Heart right ventricle (tissue), 16 donors: ENCODE data around the gene TRAF7. TPM values are rescaled to one million over a fixed set of nuclear protein-coding genes. Genes with fewer than 3 reads are reported as not detected.

Experiments
- ATAC-seq, 8 donors: fragments of 200-7000 bp; cut with Tn5 transposase; one replicate each; pipeline ENCODE4 v1.9.1; 2020; ENCODE audit warnings: mild to moderate bottlenecking in 8 of 8, moderate library complexity in 8 of 8, moderate number of reproducible peaks in 1 of 8
- DNase-seq, 2 donors: peaks; one replicate each; pipeline ENCODE4 v3.0.0-alpha.2; 2020
- H3K27ac ChIP-seq, 10 donors: fragments of 200-600 bp; sonication (generic) in 2 of 10; one replicate each; pipeline versions ENCODE4 v1.5.0 to v1.8.0; 2020 to 2022; ENCODE audit warnings: mild to moderate bottlenecking in 3 of 10
- H3K27me3 ChIP-seq, 7 donors: fragments of 200-600 bp; one replicate each; pipeline ENCODE4 v1.8.0; 2021 to 2022; ENCODE audit warnings: mild to moderate bottlenecking in 2 of 7
- H3K36me3 ChIP-seq, 9 donors: fragments of 200-600 bp; sonication (generic) in 1 of 9; one replicate each; pipeline versions ENCODE4 v1.5.0 to v1.8.0; 2020 to 2022; ENCODE audit warnings: mild to moderate bottlenecking in 2 of 9
- H3K4me1 ChIP-seq, 9 donors: fragments of 200-600 bp; sonication (generic) in 1 of 9; one replicate each; pipeline versions ENCODE4 v1.5.0 to v1.8.0; 2020 to 2022; ENCODE audit warnings: mild to moderate bottlenecking in 4 of 9
- H3K4me3 ChIP-seq, 10 donors: fragments of 200-600 bp; sonication (generic) in 2 of 10; one replicate each; pipeline versions ENCODE4 v1.5.0 to v1.8.0; 2020 to 2022; ENCODE audit warnings: mild to moderate bottlenecking in 7 of 10, moderate library complexity in 2 of 10
- H3K9me3 ChIP-seq, 11 donors: fragments of 200-600 bp in 10 of 11; sonication (generic) in 2 of 11; one replicate each; pipeline versions ENCODE4 v1.5.0 to v1.8.0; 2013 to 2022; ENCODE audit warnings: mild to moderate bottlenecking in 2 of 11, control low read depth in 1 of 11, moderate library complexity in 1 of 11
- WGBS, 2 donors: extraction: QIAGEN DNeasy Blood & Tissue Kit; methylation state at CpG; one replicate each; pipeline ENCODE4 v1.1.7; 2013; ENCODE audit warnings: inconsistent platforms in 1 of 2; 5-methylcytosine and 5-hydroxymethylcytosine counted together
- intact Hi-C, 10 donors: fragments of 100-400 bp; cut with DNase I; formaldehyde crosslinking; loops; one replicate each; pipeline versions ENCODE4 v1.11.1 to v1.14.2; 2022
- polyA plus RNA-seq, 2 donors: library from polyadenylated mRNA; stranded (reverse); fragments of 200-250 nt; gene quantifications; one replicate each; pipeline ENCODE4 v1.2.3, GENCODE V29; 2013
- total RNA-seq, 10 donors: library from RNA; stranded (reverse); fragmentation: NEBNext Ultra II Directional in 3 of 10; extraction: Animal tissue kit (Norgen Biotek cat#: 25700) in 3 of 10; gene quantifications; one replicate each; pipeline versions ENCODE4 v1.2.1 to v1.2.4, GENCODE V29; 2021 to 2023
- TF ChIP-seq, protein P1 (sequence below), 9 donors: fragments of 200-600 bp; sonication (generic) in 2 of 9; IDR thresholded peaks; one replicate each; pipeline versions ENCODE4 v1.5.0 to v1.8.0; 2021 to 2022; ENCODE audit warnings: antibody characterized with exemption in 9 of 9, mild to moderate bottlenecking in 5 of 9, moderate library complexity in 1 of 9
- donor health status: Arrhythmogenic right ventricular cardiomyopathy.
- donor health status: ischemic (EF 13 %, LVEDD 7.1; RV severe dilation, severe dysfunction).
- donor health status: healthy with polysubstance abuse.
- donor health status: DM: no; HTN: yes; CAD: no.
- donor health status: DM: no; HTN: no; CAD: no.
- donor health status: ischemic (EF 25% LVEDD 6.9; RV normal size, moderate dysfunction).
- donor health status: ischemic (EF 25% LVEDD 5.7; RV mildly dilated, moderate dysfunction).
- donor health status: healthy.
- donor health status: DM: yes; HTN: yes; CAD: no.
- donor health status: Ischemic cardiomyopathy.
- donor health status: ischemic (EF 35%, LVEDD 5.7; RV mildly dilated, moderate dysfunction).
- donor health status: nonischemic (EF 11% LVEDD 7.7; RV severe dilation, severe dysfunction).
- donor health status: DM: yes; HTN: yes; CAD: no.
- donor health status: PGD.
- donor health status: ischemic (EF 29% LVEDD 5.4; RV normal size, mild dysfunction).
- donor health status: nonischemic (EF 23%, LVEDD 6.1; RV moderate dilation, normal function).

TRAF7 gene
- total and polyA plus RNA-seq, 12 donors, result 14.6 to 44.9 (median 23.8) TPM

- peaks cover 0 to 28% (median 2%) of the 10 kb centered on the region in 9 donors for H3K36me3 ChIP-seq
- H3K4me1 ChIP-seq, result peaks cover 38 to 87% (median 84%) of the 10 kb centered on the region in 9 donors
- 27 to 32% methylated on average over 25 of the region's 25 CpGs for WGBS, 2 donors
- DNase-seq (no peak), ATAC-seq (no peak)
- peaks cover 0 to 14% (median 0%) of the 10 kb centered on the region in 7 donors for H3K27me3 ChIP-seq
- H3K4me3 ChIP-seq, result peak overlapping the region; percentile 36 to 92 (median 78)
- TF ChIP-seq, protein P1, sequence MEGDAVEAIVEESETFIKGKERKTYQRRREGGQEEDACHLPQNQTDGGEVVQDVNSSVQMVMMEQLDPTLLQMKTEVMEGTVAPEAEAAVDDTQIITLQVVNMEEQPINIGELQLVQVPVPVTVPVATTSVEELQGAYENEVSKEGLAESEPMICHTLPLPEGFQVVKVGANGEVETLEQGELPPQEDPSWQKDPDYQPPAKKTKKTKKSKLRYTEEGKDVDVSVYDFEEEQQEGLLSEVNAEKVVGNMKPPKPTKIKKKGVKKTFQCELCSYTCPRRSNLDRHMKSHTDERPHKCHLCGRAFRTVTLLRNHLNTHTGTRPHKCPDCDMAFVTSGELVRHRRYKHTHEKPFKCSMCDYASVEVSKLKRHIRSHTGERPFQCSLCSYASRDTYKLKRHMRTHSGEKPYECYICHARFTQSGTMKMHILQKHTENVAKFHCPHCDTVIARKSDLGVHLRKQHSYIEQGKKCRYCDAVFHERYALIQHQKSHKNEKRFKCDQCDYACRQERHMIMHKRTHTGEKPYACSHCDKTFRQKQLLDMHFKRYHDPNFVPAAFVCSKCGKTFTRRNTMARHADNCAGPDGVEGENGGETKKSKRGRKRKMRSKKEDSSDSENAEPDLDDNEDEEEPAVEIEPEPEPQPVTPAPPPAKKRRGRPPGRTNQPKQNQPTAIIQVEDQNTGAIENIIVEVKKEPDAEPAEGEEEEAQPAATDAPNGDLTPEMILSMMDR (IDR thresholded peaks at IDR 0.05), result no peak
- no peaks in the 10 kb centered on the region for H3K9me3 ChIP-seq
- peak overlapping the region; percentile 36 to 89 (median 78) for H3K27ac ChIP-seq
- intact Hi-C loops, result loop anchor here in 4 of 10 donors (2.0 to 10.0 kb wide), 4 partner anchors 99 to 352 kb away; partner anchors contain the start of gene ECI1 (in 1 of the 4)
Measured at GRCh38 chr16:2152695-2153506, 2.7 kb upstream of the TRAF7 start.

DNA sequence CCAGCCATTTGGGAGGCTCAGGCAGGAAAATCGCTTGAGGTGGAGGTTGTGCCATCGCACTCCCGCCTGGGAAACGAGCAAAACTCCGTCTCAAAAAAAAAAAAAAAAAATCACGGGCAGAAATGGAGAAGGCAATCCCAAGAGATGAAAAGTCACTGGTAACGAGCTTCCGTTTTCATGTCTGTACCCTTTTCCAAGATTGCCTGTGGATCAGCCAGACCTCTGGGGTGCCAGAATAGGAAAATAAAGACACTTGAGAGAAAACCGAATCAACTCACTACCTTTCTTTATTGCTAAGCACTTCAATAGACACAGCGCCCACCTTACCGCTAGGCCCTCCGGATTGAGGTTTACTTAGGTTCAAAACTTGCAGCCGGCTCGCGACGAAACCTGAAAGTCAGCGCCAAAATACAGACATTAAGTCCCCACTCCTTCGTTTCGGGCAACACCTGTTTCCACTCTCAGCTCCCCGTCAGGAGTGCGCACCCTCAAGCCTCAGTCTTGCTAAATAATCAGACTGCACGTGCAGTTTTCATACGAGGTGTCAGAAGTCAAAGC lies 970 bp upstream of the TRAF7 start:
- no peaks in the 10 kb centered on the region for H3K9me3 ChIP-seq
- intact Hi-C loops, result loop anchor here in 5 of 10 donors (5.0 to 10.0 kb wide), 4 partner anchors 53 to 350 kb away; partner anchors contain the start of genes ECI1 (in 2 of the 5) and MLST8 (in 1 of the 5)
- peaks cover 0 to 29% (median 2%) of the 10 kb centered on the region in 9 donors for H3K36me3 ChIP-seq
- DNase-seq (no peak), ATAC-seq (no peak)
- TF ChIP-seq, protein P1 (IDR thresholded peaks at IDR 0.05), result no peak
- H3K4me3 ChIP-seq, result peak overlapping the region; percentile 53 to 92 (median 78)
- 2 to 6% methylated on average over 23 of the region's 23 CpGs for WGBS, 2 donors
- H3K27ac ChIP-seq, result peak overlapping the region in 9 of 10 donors; percentile 64 to 89 (median 86)
- H3K4me1 ChIP-seq, result peaks cover 35 to 89% (median 79%) of the 10 kb centered on the region in 9 donors
- H3K27me3 ChIP-seq, result peaks cover 0 to 5% (median 0%) of the 10 kb centered on the region in 7 donors

- TF ChIP-seq, protein P1 (IDR thresholded peaks at IDR 0.05), result no peak
Measured at GRCh38 chr16:2155977-2156848, 631 bp downstream of the TRAF7 start.

More at GRCh38 chr16:2155977-2156848, 631 bp downstream of the TRAF7 start:
- H3K36me3 ChIP-seq, result peaks cover 0 to 28% (median 2%) of the 10 kb centered on the region in 9 donors
- intact Hi-C loops, result loop anchor here in 3 of 10 donors (5.0 to 10.0 kb wide), 3 partner anchors 51 to 349 kb away; partner anchors contain the start of genes ECI1 (in 1 of the 3) and MLST8 (in 1 of the 3)
- H3K4me3 ChIP-seq, result peak overlapping the region; percentile 50 to 92 (median 80)
- no peaks in the 10 kb centered on the region for H3K9me3 ChIP-seq
- ATAC-seq, result no peak
- H3K4me1 ChIP-seq, result peaks cover 37 to 86% (median 73%) of the 10 kb centered on the region in 9 donors
- WGBS, 2 donors, result 7 to 8% methylated on average over 43 to 47 of the region's 47 CpGs
- DNase-seq, result no peak
- H3K27ac ChIP-seq, result peak overlapping the region in 9 of 10 donors; percentile 11 to 89 (median 82)
- H3K27me3 ChIP-seq, result no peaks in the 10 kb centered on the region
